KG1 (cell line): Measurements from ENCODE around the gene EHHADH.
"Not testable (repeated sequence)": the region's sequence is repeated elsewhere in the genome, so short reads cannot be mapped to it uniquely, and the experiment has no call there.

ENCODE experiments used
- DNase-seq: peaks from one replicate; lab custom pipeline; 2025; lab: John Stamatoyannopoulos, UW

Gene EHHADH

GRCh38 chr3:185253645-185254410 lies at the start of gene EHHADH:
EHHADH (minus strand) TSS chr3:185254049; CDS start chr3:185254022, 27 bp downstream.
- DNase-seq, result peak; percentile 70

DNA sequence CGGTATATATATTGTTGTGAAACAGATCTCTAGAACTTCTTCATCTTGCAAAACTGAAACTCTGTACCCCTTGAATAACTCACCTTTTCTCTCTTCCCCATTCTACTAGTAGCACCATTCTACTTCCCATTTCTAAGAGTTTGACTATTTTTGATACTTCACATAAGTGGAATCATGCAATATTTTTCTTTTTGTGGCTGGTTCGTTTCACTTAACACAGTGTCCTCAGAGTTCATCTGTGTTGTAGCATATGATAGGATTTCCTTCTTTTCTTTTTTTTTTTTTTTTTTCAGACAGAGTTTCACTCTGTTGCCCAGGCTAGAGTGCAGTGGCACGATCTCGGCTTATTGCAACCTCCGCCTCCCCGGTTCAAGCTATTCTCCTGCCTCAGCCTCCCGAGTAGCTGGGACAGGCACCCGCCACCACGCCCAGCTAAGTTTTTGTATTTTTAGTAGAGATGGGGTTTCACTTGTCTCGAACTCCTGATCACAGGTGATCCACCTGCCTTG lies 46.1 kb upstream of the EHHADH start:
- not testable (repeated sequence) for DNase-seq

GRCh38 chr3:185297867-185298266 lies 44.0 kb upstream of the EHHADH start:
- no peak for DNase-seq

GRCh38 chr3:185292238-185292637 lies 38.4 kb upstream of the EHHADH start:
- DNase-seq, result no peak

GRCh38 chr3:185290266-185290665 lies 36.4 kb upstream of the EHHADH start:
- no peak for DNase-seq

DNA sequence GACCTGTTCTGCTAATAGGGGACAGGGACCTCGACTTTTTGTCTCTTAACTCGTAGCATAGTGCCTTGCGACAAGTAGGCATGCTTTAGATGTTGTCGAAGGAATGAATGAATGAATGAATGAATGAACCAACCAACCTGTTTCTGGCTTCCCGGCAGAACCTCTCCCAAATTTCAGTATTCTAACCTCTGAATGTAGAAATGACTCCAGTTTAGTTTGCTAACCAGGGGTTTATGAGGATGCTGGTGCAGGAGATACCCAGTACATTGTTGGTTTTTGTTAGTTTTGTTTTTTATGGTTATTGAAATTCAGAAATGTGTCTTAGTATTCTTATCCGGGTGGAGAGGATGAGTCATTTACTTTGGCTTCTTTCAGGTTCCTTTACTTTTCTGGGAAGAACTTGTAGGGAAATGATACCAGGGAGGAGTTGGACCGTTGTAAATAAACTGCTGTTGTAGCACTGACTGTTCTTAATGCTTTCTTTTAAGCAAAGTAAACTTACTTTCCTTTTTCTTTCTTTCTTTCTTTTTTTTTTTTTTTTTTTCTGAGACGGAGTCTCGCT lies 29.6 kb upstream of the EHHADH start:
- DNase-seq, result no peak

GRCh38 chr3:185282696-185283373 lies 29.0 kb upstream of the EHHADH start:
- peak; percentile 93 for DNase-seq

GRCh38 chr3:185280572-185281365 lies 26.9 kb upstream of the EHHADH start:
- peak; percentile 63 for DNase-seq

- no peak for DNase-seq
These were observed 25.8 kb upstream of the EHHADH start for GRCh38 chr3:185279587-185280138.

DNA sequence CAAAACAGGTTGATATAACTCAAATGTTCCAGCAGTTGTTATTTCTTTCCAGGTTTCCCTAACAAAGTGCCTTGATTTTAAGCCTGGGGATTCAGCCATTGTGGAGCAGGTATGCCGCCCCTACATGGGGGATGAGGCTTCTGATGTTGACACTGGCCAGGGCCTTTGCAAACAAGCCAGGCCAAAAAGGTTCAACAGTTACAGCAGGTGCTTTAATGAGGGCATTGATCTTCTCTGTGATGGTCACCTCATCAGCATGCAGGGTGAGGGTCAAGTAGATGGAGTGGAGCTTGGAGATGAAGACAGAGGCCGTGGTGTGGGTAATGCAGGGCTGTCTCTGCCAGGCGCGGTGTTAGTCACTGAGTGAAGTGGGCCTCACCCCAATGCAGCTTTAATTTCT lies 22.6 kb upstream of the EHHADH start:
- DNase-seq, result no peak

DNA sequence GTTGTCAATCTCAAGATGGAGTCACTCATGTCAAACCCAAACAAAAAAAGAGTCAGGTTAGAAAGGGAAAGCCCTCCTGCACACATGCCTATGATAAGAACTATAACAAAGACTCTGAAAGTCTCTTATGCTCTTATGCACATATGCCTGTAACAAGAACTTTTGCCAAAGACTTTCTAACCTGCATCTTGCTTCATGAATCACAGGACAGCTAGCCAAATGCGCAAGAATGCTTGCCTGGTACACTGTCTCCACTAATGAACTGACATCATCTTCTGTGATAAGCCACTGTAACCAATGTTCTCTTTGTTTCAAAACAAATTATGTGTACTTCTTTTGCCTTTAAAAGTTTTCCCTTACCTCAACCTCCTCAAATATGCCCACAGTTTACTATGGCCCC lies 18.2 kb upstream of the EHHADH start:
- DNase-seq, result no peak

- no peak for DNase-seq
These were observed 17.1 kb upstream of the EHHADH start for GRCh38 chr3:185270956-185271332.

DNA sequence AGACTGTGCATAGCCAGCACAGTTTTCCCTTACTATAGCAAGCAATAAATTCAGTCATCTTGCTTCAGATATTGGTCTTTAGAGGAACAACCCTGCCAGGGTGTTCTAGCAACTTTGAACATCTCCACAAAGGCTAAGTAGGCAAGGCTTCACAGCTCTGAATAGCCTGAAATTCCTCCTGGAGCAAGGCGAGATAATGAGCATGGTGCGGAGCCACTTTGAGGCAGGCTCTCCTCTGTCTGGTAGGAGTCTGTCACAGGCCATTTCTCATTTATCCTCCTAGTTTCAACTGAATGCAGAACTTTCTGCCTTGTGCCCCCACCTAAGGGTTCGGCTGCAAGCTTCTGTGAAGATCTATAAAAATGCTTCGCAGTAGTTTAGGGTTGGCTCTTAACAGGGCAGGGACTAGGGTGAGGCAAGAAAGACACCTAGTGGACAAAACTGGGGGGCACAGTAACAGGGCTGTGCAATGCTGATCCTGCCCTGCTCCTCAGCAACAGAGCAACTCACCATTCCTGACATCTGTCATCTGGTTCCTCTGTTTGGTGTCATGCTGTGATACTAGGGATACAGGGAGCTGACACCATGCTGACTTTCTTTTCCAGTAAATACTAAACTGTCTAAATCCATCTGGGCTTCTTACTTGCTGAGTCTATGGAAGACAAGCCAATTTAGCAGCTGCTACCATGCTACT lies 16.6 kb upstream of the EHHADH start:
- no peak for DNase-seq

- DNase-seq, result no peak
These were observed 14.5 kb upstream of the EHHADH start for GRCh38 chr3:185268194-185268962.

GRCh38 chr3:185267193-185267592 lies 13.3 kb upstream of the EHHADH start:
- no peak for DNase-seq

DNA sequence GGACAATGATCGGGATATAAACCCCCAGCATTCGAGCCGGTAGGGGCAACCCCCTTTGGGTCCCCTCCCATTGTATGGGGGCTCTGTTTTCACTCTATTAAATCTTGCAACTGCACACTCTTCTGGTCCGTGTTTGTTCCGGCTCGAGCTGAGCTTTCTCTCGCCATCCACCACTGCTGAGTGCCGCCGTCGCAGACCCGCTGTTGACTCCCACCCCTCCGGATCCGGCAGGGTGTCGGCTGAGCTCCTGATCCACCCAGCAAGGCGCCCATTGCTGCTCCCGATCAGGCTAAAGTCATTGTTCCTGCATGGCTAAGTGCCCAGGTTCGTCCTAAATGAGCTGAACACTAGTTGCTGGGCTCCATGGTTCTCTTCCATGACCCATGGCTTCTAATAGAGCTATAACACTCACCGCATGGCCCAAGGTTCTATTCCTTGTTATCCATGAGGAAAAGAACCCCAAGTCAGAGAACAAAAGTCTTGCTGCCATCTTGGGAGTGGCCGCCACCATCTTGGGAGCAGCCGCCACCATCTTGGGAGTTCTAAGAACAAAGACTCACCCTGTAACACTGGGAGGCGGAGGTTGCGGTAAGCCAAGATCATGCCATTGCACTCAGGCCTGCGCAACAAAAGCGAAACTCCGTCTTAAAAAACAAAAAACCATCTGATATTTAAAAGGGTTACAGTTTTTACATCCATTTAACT lies 11.2 kb upstream of the EHHADH start:
- no peak for DNase-seq

GRCh38 chr3:185263423-185263822 lies 9.6 kb upstream of the EHHADH start:
- DNase-seq, result no peak

DNA sequence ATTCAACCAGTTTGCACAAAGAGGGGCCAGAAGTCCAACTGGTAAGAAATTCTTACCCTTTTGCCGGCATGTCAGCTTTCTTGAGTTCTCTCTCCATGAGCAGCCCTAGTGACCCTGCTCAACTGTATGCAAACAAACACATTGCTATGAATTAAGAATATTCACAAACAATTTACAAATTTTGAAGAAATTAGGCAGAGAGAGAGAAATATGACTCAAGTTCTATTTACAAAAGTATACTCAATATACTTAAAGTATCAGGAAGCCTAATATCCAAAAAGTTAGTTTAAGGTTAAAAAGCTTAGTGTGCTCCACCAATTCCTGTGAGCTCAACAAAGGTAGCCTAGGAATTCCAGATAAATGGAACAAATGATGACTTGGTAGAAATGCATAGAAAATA lies 3.5 kb upstream of the EHHADH start:
- DNase-seq, result no peak

- no peak for DNase-seq
These were observed 950 bp upstream of the EHHADH start for GRCh38 chr3:185254799-185255198.

- DNase-seq, result not testable (repeated sequence)
These were observed 716 bp downstream of the EHHADH start for GRCh38 chr3:185253133-185253532.
